ENCODE measurements around the gene SORCS2.
A peak's percentile ranks its signal among the peaks of the same experiment; 100 is the strongest.

Gene SORCS2

DNA sequence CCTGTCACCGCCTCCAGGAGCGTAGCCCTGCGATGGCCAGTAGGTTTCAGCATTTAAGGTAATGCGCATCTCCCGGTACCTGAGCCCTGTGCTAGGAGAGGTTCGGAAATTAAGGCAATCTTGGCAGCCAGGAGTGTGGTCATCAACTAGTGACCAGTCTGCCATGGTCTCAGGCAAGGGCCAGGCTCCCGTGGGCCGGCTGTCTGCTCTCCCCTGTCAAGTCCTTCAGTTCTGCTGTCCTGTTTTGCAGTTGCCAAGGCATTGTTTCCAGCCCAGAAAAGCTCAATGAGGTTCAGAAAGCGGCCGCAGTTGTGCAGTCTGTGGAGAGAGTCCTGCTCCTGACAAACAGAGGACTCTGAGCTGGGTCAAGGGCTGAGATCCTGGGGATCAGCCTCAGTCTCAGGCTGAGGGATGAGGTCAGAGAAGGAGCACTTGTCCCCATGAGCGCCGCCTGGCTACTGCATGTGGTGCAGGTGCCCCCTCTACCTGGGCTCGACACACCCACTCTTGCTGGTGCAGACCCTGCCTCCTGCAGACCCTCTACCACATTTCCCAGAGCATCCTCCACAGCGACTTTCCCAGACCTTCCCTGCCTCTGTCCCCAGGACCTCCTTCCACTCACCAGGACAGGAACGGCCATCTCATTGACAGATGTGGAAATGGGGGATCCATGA, 295.8 kb downstream of the SORCS2 start:
- DNase-seq = no peak

DNA sequence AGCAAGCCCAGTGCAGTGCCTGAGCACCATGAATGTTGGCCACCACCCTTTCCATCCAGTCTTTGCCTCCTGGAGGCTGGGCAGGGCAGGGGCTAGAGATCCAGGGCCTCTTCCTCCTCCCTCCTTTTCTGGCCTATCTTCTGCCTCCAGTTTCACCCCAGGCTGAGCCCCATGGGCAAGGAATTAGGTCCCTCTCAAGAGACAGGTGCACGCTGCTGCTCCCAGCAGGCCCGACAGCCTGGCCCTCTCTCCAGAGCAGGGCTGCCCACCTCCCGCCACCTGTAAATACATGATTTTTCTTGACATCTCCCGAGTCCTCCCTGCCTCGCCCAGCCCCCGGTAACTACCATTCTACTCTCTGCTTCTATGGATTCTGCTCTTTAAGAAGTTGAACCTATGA, 299.6 kb downstream of the SORCS2 start:
- no peak for DNase-seq

DNA sequence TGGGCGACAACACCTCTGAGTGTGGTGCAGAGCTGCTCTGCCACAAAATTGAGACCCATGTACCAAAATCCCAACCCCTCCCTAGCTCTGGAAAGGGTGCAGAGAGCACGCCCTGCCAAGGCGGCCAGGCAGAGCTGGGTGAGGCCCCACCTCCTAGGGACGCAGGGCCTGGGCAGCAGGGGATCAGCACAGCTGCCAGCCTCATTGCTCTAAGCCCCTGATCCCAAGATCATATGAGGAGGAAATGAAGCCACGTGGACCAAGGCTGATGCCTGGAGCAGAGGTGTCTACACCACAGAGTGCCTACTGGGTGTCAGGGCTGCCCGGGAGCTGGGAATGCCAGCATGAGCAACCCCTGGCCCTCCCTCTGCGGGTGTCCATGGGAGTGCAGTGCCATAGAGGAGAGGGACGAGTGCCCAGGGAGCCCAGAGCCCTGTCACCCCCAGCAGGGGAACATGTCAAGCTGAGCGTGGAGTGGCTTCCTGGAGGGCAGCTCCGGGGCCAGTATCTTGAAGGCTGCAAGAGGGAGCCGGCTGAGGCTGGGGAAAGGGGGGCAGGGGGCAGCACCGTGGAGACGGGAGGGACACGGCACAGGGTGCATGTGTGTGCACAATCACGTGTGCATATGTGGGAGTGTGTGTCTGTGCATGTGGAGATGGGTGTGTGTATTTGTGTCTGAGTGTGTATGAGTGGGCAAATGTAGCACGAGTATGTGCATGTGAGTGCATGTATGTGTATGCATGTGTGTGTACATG, 306.3 kb downstream of the SORCS2 start:
- DNase-seq = no peak

DNA sequence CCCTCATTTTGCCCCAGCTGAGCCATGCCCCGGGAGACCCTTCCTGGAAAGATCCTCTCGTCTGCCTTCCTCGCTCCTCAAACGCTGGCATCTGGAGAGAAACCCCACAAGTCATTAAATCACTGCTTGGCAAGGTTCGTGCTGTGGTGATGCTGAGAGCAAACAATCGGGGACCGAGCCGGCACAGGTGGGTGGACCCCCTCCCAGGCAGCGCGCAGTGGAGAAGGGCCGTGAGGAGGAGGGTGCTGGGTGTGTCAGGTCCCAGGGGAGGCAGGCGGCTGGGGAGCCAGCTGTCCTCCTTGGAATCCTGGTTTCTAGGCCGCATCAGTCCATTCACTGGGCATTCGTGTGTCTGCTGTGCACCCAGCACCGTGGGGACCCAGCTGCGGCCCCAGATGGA, 307.3 kb downstream of the SORCS2 start:
- no peak for DNase-seq

DNA sequence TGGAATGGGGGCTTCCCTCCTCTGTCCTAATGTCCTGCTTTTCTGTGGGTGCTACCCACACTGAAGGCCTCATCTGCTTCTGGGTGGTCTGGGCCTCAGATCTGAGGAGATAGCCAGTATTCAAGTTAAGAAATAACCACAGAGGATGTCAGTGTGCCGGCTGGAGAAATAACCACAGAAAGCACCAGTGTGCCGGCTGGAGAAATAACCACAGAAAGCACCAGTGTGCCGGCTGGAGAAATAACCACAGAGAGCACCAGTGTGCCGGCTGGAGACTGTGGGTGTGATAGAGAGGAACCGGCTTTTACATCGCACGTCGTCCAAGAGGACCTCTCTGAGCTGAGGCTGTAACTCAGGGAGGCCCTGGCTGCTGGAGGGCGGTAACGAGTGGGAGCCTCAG, 308.1 kb downstream of the SORCS2 start:
- DNase-seq = peak in 2 of 4 experiments; percentile 3 to 11

DNA sequence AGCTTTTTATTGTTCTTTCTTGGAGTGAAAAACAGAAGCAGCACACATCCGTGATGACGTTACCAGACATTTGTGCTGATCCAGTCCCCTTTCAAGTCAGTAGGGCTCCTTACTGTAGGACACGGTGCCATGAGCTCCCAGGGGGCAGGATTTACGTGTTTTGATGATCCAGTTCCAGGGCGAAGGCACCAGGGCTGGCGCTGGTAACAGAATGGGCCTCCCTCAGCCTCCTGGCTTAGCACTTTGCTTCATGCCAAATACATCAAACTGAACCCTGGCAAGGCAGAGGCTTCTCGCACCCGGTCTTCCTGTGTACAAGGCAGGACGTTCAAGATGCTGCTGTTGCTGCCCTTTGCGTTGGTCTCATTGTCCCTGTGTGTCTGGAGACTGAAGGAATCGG, 309.0 kb downstream of the SORCS2 start:
- DNase-seq = no peak

DNA sequence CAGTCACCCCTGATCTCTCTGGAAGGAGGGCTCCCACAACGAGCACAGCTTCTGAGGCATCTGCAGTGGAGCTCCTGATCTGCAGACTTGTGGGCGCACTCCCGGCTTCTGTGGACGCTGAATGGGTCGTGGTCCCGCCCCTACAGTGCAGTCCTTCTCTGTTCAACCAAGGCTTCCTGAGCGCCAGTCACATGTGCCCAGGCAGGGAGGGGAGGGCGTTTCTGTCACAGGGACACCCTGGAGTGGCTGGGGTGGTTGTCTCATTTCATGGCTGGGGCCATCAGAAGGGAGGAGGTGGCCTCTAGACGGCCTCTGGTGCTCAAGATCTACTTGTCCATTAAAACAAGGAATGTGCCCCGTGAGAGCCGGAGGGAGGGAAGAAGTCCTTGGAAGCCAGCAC, 309.5 kb downstream of the SORCS2 start:
- no peak for DNase-seq

DNA sequence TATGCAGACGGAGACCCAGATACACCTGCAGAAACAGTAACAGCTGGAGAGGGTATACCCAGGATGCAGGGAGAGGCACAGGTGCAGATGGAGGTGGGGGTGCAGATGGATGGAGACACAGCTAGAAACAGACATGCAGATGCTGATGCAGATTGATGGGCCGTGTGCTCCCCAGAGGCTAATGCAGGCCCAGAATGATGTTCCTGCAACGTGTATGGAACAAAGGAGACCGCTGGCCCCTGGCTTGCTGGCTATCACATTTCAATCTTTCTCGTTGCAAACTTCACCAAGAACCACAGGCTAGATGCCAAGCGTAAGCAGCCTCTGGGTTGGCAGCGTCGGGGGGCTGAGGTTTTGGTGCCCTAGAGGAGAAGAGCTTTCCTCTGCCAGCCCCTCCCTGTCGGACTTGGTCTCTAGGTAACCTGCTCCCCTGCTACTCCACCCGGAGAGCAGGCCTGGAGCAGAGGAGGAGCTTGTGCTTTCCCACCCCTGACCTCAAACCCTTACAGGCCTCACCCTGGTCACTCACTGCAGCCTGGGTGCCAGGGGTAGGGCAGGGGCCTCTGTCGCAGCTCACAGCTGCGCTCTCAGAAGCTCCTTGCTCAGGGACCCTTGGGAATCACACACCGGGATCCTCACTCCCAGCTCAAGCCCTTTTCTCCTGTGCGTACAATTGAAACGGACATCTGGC, 311.4 kb downstream of the SORCS2 start:
- DNase-seq = no peak

DNA sequence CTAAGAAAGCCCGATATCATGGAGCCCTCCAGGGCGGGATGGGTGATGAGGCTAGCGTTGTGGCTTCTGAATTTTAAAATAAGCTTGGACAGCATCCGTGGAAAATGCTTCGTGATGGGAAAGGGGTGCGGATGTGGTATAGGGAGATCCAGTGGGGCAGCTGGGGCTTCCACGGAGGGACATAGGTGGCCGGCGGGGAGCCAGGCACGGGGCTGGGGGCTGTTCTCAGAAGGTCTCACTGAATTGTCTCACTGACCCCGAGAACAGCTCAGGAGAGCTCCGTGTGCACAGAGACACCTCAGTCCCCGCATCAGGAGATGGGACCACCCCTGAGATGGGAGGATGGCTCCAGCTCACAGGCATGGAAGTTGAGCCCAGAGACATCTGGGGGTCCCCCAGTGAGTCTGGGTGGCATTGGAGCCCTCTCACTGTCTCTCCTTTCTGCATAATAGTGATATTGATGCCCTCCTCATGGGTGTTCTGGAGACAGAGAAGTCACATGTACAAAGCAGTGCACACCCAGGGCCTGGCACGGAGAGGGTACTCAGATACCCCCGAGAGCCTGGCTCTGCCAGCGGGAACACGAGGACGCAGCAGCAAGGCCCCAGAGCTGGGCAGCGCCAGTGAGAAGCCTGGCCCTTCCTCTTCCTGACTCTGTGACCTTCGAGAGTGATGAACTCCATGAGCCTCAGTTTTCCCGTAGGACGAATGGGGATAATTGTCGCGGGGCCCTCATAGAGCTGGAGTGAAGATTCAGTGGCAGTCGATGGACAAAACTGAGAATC, 313.0 kb downstream of the SORCS2 start:
- DNase-seq = no peak

DNA sequence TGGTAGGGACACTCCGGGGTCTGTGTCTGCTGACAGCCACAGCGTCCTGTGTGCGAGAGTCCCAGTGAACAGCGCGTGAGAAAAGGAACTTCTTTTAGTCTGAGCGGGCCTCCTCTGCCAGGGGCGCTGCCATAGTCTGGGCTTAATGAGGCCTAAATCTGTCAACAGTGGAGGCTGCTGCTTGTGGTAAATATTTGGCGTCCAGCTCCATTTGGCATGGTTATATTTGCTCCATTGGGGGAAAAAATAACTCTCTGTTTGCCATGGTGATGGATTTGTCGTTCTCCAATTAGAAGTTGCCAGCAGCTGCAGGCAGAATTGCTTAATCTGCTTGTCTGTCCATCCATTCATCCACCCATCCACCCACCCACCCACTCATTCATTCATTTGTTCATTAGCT, 313.8 kb downstream of the SORCS2 start:
- no peak for DNase-seq

DNA sequence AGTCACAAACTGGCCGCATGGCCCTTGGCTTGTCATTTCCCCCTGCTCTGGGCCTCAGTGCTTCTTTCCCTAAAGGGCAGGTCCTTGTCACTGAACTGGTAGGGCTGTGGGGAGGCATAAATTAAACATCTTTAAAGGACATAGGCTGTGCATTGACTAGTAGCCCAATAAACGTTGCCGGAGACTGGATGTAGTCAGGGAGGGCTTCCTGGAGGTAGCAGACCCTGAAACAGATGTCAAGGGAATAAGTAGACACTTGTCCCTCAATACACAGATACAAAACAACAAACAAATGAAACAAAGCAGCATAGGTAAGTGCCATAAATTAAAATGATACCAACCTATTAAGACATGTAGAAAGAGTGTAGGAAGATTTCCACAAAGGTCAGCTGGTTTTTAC, 314.2 kb downstream of the SORCS2 start:
- no peak for DNase-seq

DNA sequence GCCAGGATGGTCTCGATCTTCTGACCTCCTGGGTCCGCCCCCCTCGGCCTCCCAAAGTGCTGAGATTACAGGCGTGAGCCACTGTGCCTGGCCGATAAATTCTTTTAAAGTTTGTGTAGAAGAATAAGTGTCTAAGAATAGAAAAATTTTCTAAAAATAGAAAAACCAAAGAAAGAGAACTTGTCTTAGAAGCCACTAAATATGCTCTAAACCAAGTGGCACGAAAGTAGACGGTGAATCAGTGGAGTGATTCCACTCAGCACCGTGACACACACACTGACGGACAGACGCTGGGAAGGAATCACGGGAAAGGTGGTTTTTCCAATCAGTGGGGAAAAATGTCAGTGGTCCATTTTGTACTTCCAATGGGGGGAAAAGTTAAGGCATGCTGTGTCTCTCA, 315.0 kb downstream of the SORCS2 start:
- no peak for DNase-seq

DNA sequence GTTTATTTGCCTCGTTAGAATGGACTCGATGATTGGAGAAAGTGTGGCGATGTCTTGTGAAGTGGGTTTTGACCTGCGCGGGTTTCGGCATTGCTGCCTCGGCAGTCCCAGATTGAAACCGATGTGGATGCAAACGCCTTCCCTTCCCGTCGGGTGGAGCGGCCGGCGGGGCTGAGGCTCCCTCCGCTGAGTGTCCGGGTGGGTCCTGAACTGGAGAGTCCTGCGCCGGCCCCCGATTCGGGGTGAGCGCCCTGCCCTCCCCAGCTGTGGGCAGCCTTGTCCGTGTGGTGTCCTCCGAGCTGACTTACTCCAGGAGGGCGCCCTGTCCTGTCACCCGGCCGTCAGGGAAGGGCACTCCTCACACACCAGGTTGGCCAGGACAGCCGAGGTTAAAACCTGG, 317.7 kb downstream of the SORCS2 start:
- no peak for DNase-seq

DNA sequence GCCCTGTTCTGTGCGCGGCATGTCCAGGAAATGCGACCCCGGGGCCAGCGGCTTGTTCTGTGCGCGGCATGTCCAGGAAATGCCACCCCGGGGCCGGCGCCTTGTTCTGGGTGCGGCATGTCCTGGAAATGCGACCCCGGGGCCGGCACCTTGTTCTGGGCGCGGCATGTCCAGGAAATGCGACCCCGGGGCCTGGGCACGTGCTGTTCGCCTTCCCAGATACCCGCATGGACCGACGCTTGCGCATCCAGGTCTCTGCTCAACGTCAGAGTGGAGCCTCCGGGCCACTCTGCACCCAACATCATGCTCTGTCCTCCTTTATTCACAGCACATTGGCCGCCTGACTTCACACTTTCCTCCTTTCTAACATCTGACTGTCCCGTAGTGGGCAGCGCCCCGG, 318.2 kb downstream of the SORCS2 start:
- no peak for DNase-seq

DNA sequence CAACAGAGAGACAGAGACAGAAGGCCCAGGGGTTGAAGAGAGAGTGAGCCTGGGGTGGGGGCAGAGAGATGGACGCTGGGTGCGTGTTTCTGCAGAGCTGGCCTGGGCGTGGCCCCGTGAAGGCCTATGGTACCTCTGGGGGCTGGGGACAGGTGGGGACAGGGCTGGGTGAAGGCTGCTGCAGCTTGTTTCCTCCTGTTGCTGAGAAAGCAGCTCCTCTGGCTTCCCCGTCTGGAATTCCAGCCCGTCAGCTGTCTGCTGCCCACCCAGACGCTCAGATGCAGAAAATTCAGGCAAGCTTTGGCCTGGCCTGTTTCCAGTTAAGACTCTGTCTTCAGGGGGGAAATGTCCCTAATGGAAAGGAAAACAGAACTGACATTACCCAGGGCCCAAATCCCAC, 319.2 kb downstream of the SORCS2 start:
- DNase-seq = no peak

DNA sequence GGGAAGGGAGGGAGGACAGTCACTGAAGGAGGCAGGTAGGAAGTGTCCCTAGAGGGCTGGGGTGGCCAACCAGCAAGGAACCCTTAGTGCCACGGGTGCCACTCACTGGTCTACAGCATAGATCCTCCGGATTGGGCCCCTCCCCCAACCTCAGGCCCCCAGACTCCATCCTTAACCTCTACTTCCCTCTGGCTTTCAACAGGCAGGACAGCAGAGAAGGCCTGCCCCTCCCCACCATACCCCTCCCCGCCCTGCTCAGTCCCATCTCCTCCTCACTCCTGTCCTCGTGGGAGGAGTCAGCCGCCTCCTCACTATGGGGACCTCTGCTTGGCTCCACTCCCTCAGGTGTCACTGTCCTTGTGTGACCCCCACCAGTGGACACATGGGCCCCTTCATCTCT, 320.1 kb downstream of the SORCS2 start:
- DNase-seq = no peak

DNA sequence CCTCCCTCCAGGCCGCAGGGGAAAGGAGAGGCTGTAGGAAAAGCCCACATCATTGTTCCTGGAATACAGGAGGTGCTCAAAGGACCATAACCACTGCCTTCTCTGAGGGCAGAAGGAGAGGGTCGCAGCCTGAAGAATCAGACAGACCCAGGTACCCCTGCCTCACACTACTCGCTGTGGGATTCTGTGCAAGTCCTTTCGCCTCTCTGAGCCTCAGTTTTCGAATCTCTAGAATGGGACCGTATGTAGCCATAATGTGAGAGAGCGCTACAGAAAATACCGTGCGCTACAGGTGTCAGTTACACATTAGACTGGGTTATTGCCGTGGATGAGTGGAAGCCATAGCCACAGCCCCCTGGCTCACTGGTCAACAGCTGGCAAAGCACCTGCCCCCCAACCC, 320.6 kb downstream of the SORCS2 start:
- DNase-seq = no peak

DNA sequence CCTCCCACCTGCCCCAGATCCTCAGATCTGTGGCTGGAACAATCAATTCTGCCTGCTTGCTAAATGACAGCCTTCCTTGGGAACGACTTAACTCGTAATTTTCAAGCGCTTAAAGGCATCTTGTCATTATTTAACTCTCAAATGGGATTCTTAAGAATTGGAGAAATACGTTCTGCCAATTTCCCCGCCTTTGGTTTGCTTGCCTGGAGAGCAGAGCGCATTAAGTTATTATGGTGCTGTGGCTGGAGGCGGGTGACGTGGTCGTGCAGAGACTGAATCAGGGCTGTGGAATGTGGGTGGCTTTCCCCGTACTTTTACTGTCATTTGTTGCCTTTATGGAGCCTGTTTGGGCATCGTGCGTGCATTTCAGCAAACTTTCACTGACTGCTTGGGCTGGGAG, 321.3 kb downstream of the SORCS2 start:
- DNase-seq = no peak

DNA sequence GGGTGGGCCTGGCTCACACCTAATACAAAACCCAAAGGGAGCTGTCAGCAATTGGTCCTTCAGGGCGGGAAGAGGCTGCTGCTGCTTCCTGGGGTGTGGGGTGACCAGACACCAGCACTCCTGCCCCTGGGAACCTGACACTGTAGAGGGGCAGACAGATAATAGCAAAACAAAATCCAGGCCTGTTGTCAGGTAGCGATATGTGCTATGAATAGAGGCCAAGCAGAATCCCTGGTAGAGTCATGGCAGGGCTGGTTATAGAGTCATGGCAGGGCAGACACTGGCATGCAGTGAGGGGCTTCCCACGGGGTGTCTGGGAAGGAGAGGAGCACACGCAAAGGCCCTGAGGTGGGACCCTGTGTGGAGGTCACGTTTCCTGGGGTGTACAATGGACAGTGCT, 321.9 kb downstream of the SORCS2 start:
- no peak for DNase-seq

DNA sequence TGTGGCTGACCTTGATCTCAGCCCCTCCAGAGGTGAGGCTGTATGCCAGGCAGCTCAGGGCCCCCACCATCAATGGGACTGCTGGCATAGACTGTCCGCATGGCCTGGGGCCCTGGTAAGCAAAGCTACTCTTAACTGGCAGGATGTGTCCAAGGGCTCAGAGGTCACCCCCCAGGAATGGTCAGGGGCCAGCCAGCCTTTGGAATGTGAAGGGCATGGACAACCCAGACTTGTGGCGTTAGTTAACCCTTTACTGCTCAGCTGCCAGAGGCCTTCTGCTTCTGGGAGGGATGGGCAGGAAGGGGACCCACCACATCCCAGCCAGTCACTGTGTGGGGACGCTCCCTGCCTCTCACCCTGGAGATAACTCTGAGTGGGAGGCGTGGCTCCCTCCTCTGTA, 322.5 kb downstream of the SORCS2 start:
- DNase-seq = no peak

DNA sequence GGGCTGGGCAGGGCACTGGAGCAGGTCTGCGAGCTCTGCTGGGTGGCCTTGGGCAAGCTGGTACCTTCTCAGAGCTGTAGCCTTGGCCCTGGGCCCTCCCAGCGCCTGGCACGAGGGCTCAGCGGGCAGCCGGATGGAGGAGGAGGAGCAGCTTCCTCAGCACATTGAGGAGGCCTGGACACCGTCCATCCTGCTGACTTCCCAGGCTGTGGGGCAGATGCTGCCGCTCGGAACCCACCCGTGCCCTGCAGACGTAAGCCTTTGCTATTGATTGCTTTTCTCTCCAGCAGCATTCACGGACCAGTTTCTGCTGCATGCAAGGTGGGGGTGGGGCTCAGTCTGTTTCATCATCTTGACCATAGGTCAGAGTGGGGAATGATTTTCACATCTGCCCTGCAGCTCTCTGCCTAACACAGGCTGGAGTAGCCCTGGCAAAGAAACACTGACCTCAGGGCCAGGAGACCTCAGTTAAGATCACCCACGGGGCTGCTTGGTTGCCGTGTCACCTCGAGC, 323.1 kb downstream of the SORCS2 start:
- no peak for DNase-seq

DNA sequence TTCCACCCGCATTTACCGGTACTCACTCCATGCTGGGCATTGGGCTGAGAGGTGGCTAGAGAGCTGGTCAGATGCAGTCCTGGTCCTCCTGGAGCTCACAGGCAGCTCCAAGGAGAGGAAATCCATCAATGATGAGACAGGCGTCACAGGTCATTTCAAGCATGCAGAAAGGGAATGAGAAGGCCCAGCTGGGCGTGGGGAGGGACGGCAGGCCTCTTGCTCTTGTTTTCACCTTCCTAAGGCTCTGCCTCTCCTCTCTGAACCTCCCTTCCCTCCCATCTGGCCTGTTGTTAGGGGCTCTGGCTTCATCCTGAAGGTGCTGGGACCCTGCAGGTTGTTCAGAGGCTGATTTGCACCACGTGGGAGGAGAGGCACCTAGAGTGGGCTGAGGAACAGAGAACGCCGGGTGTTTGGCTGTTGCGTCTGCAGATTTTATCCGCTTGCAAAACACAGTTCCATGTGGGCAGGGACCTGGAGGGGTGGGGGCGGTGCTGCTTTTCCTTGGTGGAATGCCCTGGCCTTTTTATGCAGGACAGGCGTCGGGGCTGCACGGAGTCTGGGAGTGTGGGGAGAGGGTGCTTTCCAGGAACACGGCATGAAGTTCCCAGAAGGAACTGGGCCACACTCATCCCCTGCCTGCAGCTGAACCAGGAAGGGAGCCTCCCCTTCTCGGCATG, 323.9 kb downstream of the SORCS2 start:
- no peak for DNase-seq
